Measurements from ENCODE around the gene HOXB7.

HOXB7 gene

GRCh38 chr17:48610282-48611211 is at the start of gene HOXB7:
Gene HOXB7, minus strand, starts transcription at chr17:48611017. Its CDS starts 99 bp downstream, at chr17:48610918.
- Histone ChIP-seq H3K9me3 (ENCODE audit: control insufficient read depth, insufficient read depth, low read length) (no peaks in the 10 kb centered on the region; the same call in 1 of the 2 replicates), H3K9ac (ENCODE audit: low read depth, low read length) (peak within 1 kb of the TSS; percentile 48; the same call in 1 of the 2 replicates), H3K36me3 (ENCODE audit: insufficient read depth, low read length) (no peaks in the 10 kb centered on the region), H3K4me1 (ENCODE audit: insufficient read depth, low read length) (no peaks in the 10 kb centered on the region)

GRCh38 chr17:48655913-48656312 is 45.1 kb upstream of the HOXB7 start:
- Histone ChIP-seq H3K4me1 (ENCODE audit: insufficient read depth, low read length) (no peaks in the 10 kb centered on the region), H3K9me3 (ENCODE audit: control insufficient read depth, insufficient read depth, low read length) (no peaks in the 10 kb centered on the region), H3K36me3 (ENCODE audit: insufficient read depth, low read length) (no peaks in the 10 kb centered on the region), H3K9ac (ENCODE audit: low read depth, low read length) (no peak overlapping the region)

GRCh38 chr17:48649741-48650140 is 38.9 kb upstream of the HOXB7 start:
- H3K4me1 ChIP-seq (ENCODE audit: insufficient read depth, low read length) = peaks cover 2% of the 10 kb centered on the region; the same call in 1 of the 2 replicates
- no peak overlapping the region for H3K9ac ChIP-seq (ENCODE audit: low read depth, low read length)
- H3K36me3 ChIP-seq (ENCODE audit: insufficient read depth, low read length) = no peaks in the 10 kb centered on the region
- H3K9me3 ChIP-seq (ENCODE audit: control insufficient read depth, insufficient read depth, low read length) = no peaks in the 10 kb centered on the region

GRCh38 chr17:48647963-48648245 is 37.1 kb upstream of the HOXB7 start:
- Histone ChIP-seq H3K4me1 (ENCODE audit: insufficient read depth, low read length) (peaks cover 2% of the 10 kb centered on the region; the same call in 1 of the 2 replicates), H3K9ac (ENCODE audit: low read depth, low read length) (no peak overlapping the region), H3K36me3 (ENCODE audit: insufficient read depth, low read length) (no peaks in the 10 kb centered on the region), H3K9me3 (ENCODE audit: control insufficient read depth, insufficient read depth, low read length) (no peaks in the 10 kb centered on the region)

GRCh38 chr17:48647103-48647962 is 36.5 kb upstream of the HOXB7 start:
- Histone ChIP-seq H3K36me3 (ENCODE audit: insufficient read depth, low read length) (no peaks in the 10 kb centered on the region), H3K4me1 (ENCODE audit: insufficient read depth, low read length) (peaks cover 2% of the 10 kb centered on the region; the same call in 1 of the 2 replicates), H3K9ac (ENCODE audit: low read depth, low read length) (peak overlapping the region; percentile 38; the same call in 1 of the 2 replicates), H3K9me3 (ENCODE audit: control insufficient read depth, insufficient read depth, low read length) (no peaks in the 10 kb centered on the region)

GRCh38 chr17:48646183-48647102 is 35.6 kb upstream of the HOXB7 start:
- peaks cover 2% of the 10 kb centered on the region; the same call in 1 of the 2 replicates for H3K4me1 ChIP-seq (ENCODE audit: insufficient read depth, low read length)
- peak overlapping the region; percentile 43; the same call in 1 of the 2 replicates for H3K9ac ChIP-seq (ENCODE audit: low read depth, low read length)
- no peaks in the 10 kb centered on the region for H3K36me3 ChIP-seq (ENCODE audit: insufficient read depth, low read length)
- no peaks in the 10 kb centered on the region for H3K9me3 ChIP-seq (ENCODE audit: control insufficient read depth, insufficient read depth, low read length)

GRCh38 chr17:48645639-48646182 is 34.9 kb upstream of the HOXB7 start:
- no peaks in the 10 kb centered on the region for H3K36me3 ChIP-seq (ENCODE audit: insufficient read depth, low read length)
- H3K9me3 ChIP-seq (ENCODE audit: control insufficient read depth, insufficient read depth, low read length) = no peaks in the 10 kb centered on the region
- peak overlapping the region; percentile 43; the same call in 1 of the 2 replicates for H3K9ac ChIP-seq (ENCODE audit: low read depth, low read length)
- H3K4me1 ChIP-seq (ENCODE audit: insufficient read depth, low read length) = peaks cover 2% of the 10 kb centered on the region; the same call in 1 of the 2 replicates

- no peak overlapping the region for H3K9ac ChIP-seq (ENCODE audit: low read depth, low read length)
Observed at GRCh38 chr17:48644910-48645557, 34.2 kb upstream of the HOXB7 start.

GRCh38 chr17:48644159-48644558 is 33.3 kb upstream of the HOXB7 start:
- Histone ChIP-seq H3K9ac (ENCODE audit: low read depth, low read length) (no peak overlapping the region), H3K4me1 (ENCODE audit: insufficient read depth, low read length) (peaks cover 2% of the 10 kb centered on the region; the same call in 1 of the 2 replicates), H3K9me3 (ENCODE audit: control insufficient read depth, insufficient read depth, low read length) (no peaks in the 10 kb centered on the region), H3K36me3 (ENCODE audit: insufficient read depth, low read length) (no peaks in the 10 kb centered on the region)

More at GRCh38 chr17:48644910-48645557, 34.2 kb upstream of the HOXB7 start:
- Histone ChIP-seq H3K36me3 (ENCODE audit: insufficient read depth, low read length) (no peaks in the 10 kb centered on the region), H3K9me3 (ENCODE audit: control insufficient read depth, insufficient read depth, low read length) (no peaks in the 10 kb centered on the region), H3K4me1 (ENCODE audit: insufficient read depth, low read length) (peaks cover 2% of the 10 kb centered on the region; the same call in 1 of the 2 replicates)

GRCh38 chr17:48643697-48644012 is 32.8 kb upstream of the HOXB7 start:
- Histone ChIP-seq H3K4me1 (ENCODE audit: insufficient read depth, low read length) (peaks cover 2% of the 10 kb centered on the region; the same call in 1 of the 2 replicates), H3K36me3 (ENCODE audit: insufficient read depth, low read length) (no peaks in the 10 kb centered on the region), H3K9ac (ENCODE audit: low read depth, low read length) (no peak overlapping the region), H3K9me3 (ENCODE audit: control insufficient read depth, insufficient read depth, low read length) (no peaks in the 10 kb centered on the region)

- no peaks in the 10 kb centered on the region for H3K36me3 ChIP-seq (ENCODE audit: insufficient read depth, low read length)
- no peak overlapping the region for H3K9ac ChIP-seq (ENCODE audit: low read depth, low read length)
- peaks cover 2% of the 10 kb centered on the region; the same call in 1 of the 2 replicates for H3K4me1 ChIP-seq (ENCODE audit: insufficient read depth, low read length)
- H3K9me3 ChIP-seq (ENCODE audit: control insufficient read depth, insufficient read depth, low read length) = no peaks in the 10 kb centered on the region
Observed at GRCh38 chr17:48642843-48643696, 32.3 kb upstream of the HOXB7 start.

- H3K9me3 ChIP-seq (ENCODE audit: control insufficient read depth, insufficient read depth, low read length) = no peaks in the 10 kb centered on the region
- H3K4me1 ChIP-seq (ENCODE audit: insufficient read depth, low read length) = peaks cover 2% of the 10 kb centered on the region; the same call in 1 of the 2 replicates
- H3K36me3 ChIP-seq (ENCODE audit: insufficient read depth, low read length) = no peaks in the 10 kb centered on the region
- H3K9ac ChIP-seq (ENCODE audit: low read depth, low read length) = no peak overlapping the region; the same call in 1 of the 2 replicates
Observed at GRCh38 chr17:48642059-48642842, 31.4 kb upstream of the HOXB7 start.

Data from ES-I3 (cell line).